Dedifferentiated amniotic fluid mesenchymal stem cell (primary cell): ENCODE results near the gene CTSF.
"Not testable (repeated sequence)": the region's sequence is repeated elsewhere in the genome, so short reads cannot be mapped to it uniquely, and the experiment has no call there.

Source experiments
- DNase-seq: peaks from one replicate; pipeline ENCODE4 v3.0.0-alpha.2; 2016; ENCODE audit errors: extremely low spot score

Gene CTSF

GRCh38 chr11:66589996-66590675 is 21.7 kb upstream of the CTSF start:
- no peak for DNase-seq

GRCh38 chr11:66589315-66589714 is 20.9 kb upstream of the CTSF start:
- DNase-seq, result not testable (repeated sequence)

GRCh38 chr11:66586136-66586535 is 17.7 kb upstream of the CTSF start:
- DNase-seq, result no peak

- DNase-seq, result not testable (repeated sequence)
Measured at GRCh38 chr11:66585447-66585846, 17.0 kb upstream of the CTSF start.

- DNase-seq, result not testable (repeated sequence)
Measured at GRCh38 chr11:66582565-66583147, 14.2 kb upstream of the CTSF start.

GRCh38 chr11:66581261-66581660 is 12.9 kb upstream of the CTSF start:
- DNase-seq, result no peak

- DNase-seq, result no peak
Measured at GRCh38 chr11:66580803-66581202, 12.4 kb upstream of the CTSF start.

- peak; percentile 79 for DNase-seq
Measured at GRCh38 chr11:66579017-66579606, 10.7 kb upstream of the CTSF start.

- no peak for DNase-seq
Measured at GRCh38 chr11:66570850-66571180, 2.4 kb upstream of the CTSF start.

- no peak for DNase-seq
Measured at GRCh38 chr11:66570079-66570849, 1.9 kb upstream of the CTSF start.

- no peak for DNase-seq
Measured at GRCh38 chr11:66569076-66569475, 670 bp upstream of the CTSF start.

- DNase-seq, result no peak
Measured at GRCh38 chr11:66567787-66568123, 651 bp downstream of the CTSF start.

GRCh38 chr11:66566221-66566620 is 2.2 kb downstream of the CTSF start:
- DNase-seq, result no peak

- no peak for DNase-seq
Measured at GRCh38 chr11:66564984-66565383, 3.4 kb downstream of the CTSF start.

- no peak for DNase-seq
Measured at GRCh38 chr11:66564538-66564937, 3.9 kb downstream of the CTSF start.

- no peak for DNase-seq
Measured at GRCh38 chr11:66563832-66564231, 4.6 kb downstream of the CTSF start.

GRCh38 chr11:66562907-66563583 is 5.4 kb downstream of the CTSF start:
- DNase-seq, result no peak

GRCh38 chr11:66562275-66562674 is 6.1 kb downstream of the CTSF start:
- no peak for DNase-seq

- DNase-seq, result no peak
Measured at GRCh38 chr11:66561975-66562248, 6.5 kb downstream of the CTSF start.

- DNase-seq, result no peak
Measured at GRCh38 chr11:66561178-66561974, 7.0 kb downstream of the CTSF start.

- DNase-seq, result no peak
Measured at GRCh38 chr11:66559866-66560676, 8.3 kb downstream of the CTSF start.
